Measurements from ENCODE around the gene PTGIS. TPM values are rescaled to one million over a fixed set of nuclear protein-coding genes. Genes with fewer than 3 reads are reported as not detected.

Gene PTGIS
- total RNA-seq, 1 donor: 89.8 TPM

DNA sequence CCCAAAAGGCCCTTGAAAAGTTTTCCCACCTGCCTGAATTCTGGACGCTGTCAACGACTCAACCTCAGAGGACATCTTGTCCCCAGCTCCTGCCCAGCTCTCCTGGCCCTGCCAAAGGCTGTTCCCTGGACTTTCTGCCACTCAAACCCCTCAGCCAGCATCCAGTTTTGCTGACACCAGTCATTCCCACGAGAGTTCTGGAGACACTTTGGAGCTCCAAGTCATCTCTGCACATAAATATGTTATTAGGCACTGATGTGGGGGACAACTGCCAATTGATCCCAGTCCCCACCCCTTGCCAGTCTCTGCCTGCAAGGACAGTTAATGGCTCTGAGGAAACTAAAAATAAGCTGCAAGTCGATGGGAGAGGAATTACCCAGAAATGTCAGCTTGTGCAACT, 46.6 kb downstream of the PTGIS start:
- Histone ChIP-seq H3K4me3 (ENCODE audit: insufficient read depth, low read length) (no peak overlapping the region), H3K79me2 (ENCODE audit: insufficient read depth, low read length) (no peaks in the 10 kb centered on the region), H3K27me3 (ENCODE audit: insufficient read depth, low read length) (peaks cover 11% of the 10 kb centered on the region), H4K20me1 (ENCODE audit: insufficient read depth, low read length) (peaks cover 7% of the 10 kb centered on the region), H3K36me3 (ENCODE audit: insufficient read depth, low read length) (no peaks in the 10 kb centered on the region), H3K4me2 (ENCODE audit: insufficient read depth, low read length) (no peak overlapping the region), H3K4me1 (ENCODE audit: insufficient read depth, low read length) (no peaks in the 10 kb centered on the region), H3K27ac (ENCODE audit: low read depth, low read length) (no peak overlapping the region), H2AFZ (ENCODE audit: low read length) (no peak overlapping the region), H3K9me3 (ENCODE audit: low read depth, low read length) (no peaks in the 10 kb centered on the region)
- TF ChIP-seq, protein P1, sequence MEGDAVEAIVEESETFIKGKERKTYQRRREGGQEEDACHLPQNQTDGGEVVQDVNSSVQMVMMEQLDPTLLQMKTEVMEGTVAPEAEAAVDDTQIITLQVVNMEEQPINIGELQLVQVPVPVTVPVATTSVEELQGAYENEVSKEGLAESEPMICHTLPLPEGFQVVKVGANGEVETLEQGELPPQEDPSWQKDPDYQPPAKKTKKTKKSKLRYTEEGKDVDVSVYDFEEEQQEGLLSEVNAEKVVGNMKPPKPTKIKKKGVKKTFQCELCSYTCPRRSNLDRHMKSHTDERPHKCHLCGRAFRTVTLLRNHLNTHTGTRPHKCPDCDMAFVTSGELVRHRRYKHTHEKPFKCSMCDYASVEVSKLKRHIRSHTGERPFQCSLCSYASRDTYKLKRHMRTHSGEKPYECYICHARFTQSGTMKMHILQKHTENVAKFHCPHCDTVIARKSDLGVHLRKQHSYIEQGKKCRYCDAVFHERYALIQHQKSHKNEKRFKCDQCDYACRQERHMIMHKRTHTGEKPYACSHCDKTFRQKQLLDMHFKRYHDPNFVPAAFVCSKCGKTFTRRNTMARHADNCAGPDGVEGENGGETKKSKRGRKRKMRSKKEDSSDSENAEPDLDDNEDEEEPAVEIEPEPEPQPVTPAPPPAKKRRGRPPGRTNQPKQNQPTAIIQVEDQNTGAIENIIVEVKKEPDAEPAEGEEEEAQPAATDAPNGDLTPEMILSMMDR (IDR thresholded peaks at IDR 0.05; ENCODE audit: extremely low read depth, low read depth, low read length): no peak
- no peak for DNase-seq (ENCODE audit: insufficient read length, low spot score, missing footprints)

DNA sequence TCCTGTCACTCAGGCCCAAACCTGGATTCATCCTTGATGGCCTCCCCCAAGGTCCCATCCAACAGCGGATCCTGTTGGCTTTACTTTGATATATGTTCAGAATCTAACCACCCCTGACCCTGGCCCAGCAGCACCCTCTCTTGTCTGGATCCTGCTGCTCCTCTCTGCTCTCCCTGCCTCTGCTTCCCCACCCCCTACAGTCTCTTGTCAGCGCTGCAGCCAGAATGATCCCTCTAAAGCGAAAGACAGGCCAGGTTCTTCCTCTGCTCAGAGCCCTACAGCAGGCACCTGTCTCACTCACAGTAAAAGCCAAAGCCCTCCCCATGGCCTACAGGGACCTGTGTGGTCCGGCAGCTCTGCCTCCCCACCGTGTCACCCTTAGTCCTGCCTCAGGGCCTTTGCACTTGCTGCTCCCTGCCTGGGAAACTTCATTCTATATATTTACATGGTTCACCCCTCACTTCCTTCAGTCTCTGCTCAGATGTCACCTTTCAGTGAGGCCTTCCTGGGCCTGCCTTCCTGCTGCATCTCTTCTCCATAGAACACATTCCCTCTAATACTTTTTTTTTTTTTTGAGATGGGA, 48.1 kb downstream of the PTGIS start:
- no peaks in the 10 kb centered on the region for H3K4me1 ChIP-seq (ENCODE audit: insufficient read depth, low read length)
- DNase-seq (ENCODE audit: insufficient read length, low spot score, missing footprints): no peak
- no peak overlapping the region for H3K4me2 ChIP-seq (ENCODE audit: insufficient read depth, low read length)
- H3K27me3 ChIP-seq (ENCODE audit: insufficient read depth, low read length): peaks cover 20% of the 10 kb centered on the region
- TF ChIP-seq, protein P1 (IDR thresholded peaks at IDR 0.05; ENCODE audit: extremely low read depth, low read depth, low read length): no peak
- H3K9me3 ChIP-seq (ENCODE audit: low read depth, low read length): no peaks in the 10 kb centered on the region
- H3K36me3 ChIP-seq (ENCODE audit: insufficient read depth, low read length): no peaks in the 10 kb centered on the region
- no peak overlapping the region for H3K4me3 ChIP-seq (ENCODE audit: insufficient read depth, low read length)
- H3K27ac ChIP-seq (ENCODE audit: low read depth, low read length): no peak overlapping the region
- peaks cover 7% of the 10 kb centered on the region for H4K20me1 ChIP-seq (ENCODE audit: insufficient read depth, low read length)
- no peak overlapping the region for H2AFZ ChIP-seq (ENCODE audit: low read length)
- no peaks in the 10 kb centered on the region for H3K79me2 ChIP-seq (ENCODE audit: insufficient read depth, low read length)

DNA sequence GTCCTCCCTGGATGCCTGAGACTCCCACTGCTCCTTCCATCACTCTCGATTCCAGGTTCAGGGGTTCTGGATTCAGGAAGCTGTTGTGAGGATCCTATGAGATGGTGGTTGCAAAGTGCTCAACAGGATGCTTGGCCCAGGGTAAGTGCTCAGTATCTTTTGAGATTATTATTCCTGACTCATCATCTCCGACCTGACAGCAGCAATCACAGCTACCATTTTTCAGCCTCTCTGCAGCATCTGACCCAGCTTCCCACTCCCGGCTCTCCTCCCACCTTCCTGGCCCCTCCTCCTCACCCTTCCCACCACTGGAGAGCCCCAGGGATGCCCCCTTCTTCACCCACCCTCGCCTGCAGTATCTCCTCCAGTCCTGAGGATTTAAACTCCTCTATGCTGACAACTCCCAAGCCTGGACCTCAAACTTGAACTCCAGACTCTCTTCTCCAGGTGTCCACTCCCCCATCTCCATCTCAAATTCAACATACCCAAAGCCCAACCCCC, 48.7 kb downstream of the PTGIS start:
- Histone ChIP-seq H2AFZ (ENCODE audit: low read length) (no peak overlapping the region), H3K4me2 (ENCODE audit: insufficient read depth, low read length) (no peak overlapping the region), H3K27ac (ENCODE audit: low read depth, low read length) (no peak overlapping the region), H3K36me3 (ENCODE audit: insufficient read depth, low read length) (no peaks in the 10 kb centered on the region), H3K79me2 (ENCODE audit: insufficient read depth, low read length) (no peaks in the 10 kb centered on the region), H3K27me3 (ENCODE audit: insufficient read depth, low read length) (peaks cover 20% of the 10 kb centered on the region), H3K4me3 (ENCODE audit: insufficient read depth, low read length) (no peak overlapping the region), H4K20me1 (ENCODE audit: insufficient read depth, low read length) (peaks cover 7% of the 10 kb centered on the region), H3K4me1 (ENCODE audit: insufficient read depth, low read length) (no peaks in the 10 kb centered on the region), H3K9me3 (ENCODE audit: low read depth, low read length) (no peaks in the 10 kb centered on the region)
- DNase-seq (ENCODE audit: insufficient read length, low spot score, missing footprints): no peak
- TF ChIP-seq, protein P1 (IDR thresholded peaks at IDR 0.05; ENCODE audit: extremely low read depth, low read depth, low read length): no peak

DNA sequence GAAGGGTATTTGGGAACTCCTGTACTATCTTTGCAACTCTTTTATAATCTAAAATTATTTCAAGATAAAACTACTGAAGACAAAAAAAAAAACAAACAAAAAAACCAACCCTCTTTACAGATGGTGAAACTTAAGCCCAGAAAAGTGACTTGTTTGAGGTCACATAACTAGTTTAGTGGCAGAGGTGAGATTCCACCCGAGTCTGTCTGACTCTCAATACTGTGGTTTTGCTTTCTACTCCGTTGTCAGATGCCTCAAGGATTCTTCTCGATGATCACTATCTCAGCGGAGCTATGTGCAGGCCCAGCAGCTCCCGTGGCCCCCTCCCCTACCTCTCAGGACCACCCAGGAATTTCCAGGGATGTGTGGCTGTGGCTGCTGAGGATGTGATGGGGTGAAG, 49.4 kb downstream of the PTGIS start:
- DNase-seq (ENCODE audit: insufficient read length, low spot score, missing footprints): no peak
- Histone ChIP-seq H4K20me1 (ENCODE audit: insufficient read depth, low read length) (peaks cover 7% of the 10 kb centered on the region), H2AFZ (ENCODE audit: low read length) (no peak overlapping the region), H3K4me3 (ENCODE audit: insufficient read depth, low read length) (no peak overlapping the region), H3K9me3 (ENCODE audit: low read depth, low read length) (no peaks in the 10 kb centered on the region), H3K27ac (ENCODE audit: low read depth, low read length) (no peak overlapping the region), H3K79me2 (ENCODE audit: insufficient read depth, low read length) (no peaks in the 10 kb centered on the region), H3K4me2 (ENCODE audit: insufficient read depth, low read length) (no peak overlapping the region), H3K36me3 (ENCODE audit: insufficient read depth, low read length) (no peaks in the 10 kb centered on the region), H3K27me3 (ENCODE audit: insufficient read depth, low read length) (peaks cover 25% of the 10 kb centered on the region), H3K4me1 (ENCODE audit: insufficient read depth, low read length) (no peaks in the 10 kb centered on the region)
- TF ChIP-seq, protein P1 (IDR thresholded peaks at IDR 0.05; ENCODE audit: extremely low read depth, low read depth, low read length): no peak
